HG03103 (cell line): Measurements from ENCODE around the gene TST.

ENCODE experiments used
- ATAC-seq: cut with Tn5 transposase; IDR thresholded peaks from one replicate; pipeline ENCODE4 v1.9.1; 2021; ENCODE audit warnings: low read depth; ENCODE audit not compliant: unreplicated experiment

Gene TST

DNA sequence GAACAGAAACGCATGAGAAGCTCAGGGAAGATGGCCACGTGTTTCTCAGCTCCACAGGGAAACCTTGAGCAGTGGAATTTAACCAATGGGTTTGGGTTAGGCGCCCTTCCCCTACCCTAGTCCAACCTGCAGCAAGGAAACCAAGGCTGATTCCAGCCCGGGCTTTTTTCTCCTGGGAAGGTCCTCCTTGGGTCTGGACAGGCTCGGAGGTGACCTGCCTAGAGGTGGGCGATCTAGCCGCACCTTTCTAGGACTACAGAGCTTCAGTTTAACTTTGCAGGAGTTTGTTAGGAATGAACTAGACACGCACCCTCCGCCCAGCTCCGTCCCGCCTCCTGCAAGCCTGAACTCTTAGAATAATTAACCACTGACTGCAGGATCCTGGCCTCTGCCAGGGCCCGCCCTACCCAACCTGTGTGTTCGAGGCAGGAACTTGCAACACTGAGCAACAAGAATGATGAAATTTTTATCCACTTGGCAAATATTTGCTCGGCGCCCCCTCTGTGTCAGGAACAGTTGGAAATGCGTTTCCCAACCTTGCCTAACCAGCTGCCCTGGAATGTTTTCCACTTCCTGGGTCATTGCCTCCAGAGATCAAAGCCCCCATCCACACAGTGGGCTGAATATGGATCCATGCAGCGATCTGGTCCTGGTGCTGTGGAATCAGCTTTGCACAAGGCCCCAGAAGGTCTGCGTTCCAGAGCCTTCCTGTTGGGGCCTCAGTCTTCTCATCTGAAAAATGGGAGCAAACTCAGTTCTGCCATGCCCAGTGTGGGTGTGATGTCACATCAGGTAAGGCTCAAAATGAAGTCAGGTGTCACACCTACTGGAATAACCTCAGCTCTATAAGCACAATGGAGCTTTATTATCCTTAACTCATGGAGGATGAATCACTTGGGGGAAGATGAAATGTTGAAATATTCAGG is 13.6 kb upstream of the TST start:
- ATAC-seq = no peak

- ATAC-seq = no peak
Measured at GRCh38 chr22:37032134-37032534, 12.9 kb upstream of the TST start.

DNA sequence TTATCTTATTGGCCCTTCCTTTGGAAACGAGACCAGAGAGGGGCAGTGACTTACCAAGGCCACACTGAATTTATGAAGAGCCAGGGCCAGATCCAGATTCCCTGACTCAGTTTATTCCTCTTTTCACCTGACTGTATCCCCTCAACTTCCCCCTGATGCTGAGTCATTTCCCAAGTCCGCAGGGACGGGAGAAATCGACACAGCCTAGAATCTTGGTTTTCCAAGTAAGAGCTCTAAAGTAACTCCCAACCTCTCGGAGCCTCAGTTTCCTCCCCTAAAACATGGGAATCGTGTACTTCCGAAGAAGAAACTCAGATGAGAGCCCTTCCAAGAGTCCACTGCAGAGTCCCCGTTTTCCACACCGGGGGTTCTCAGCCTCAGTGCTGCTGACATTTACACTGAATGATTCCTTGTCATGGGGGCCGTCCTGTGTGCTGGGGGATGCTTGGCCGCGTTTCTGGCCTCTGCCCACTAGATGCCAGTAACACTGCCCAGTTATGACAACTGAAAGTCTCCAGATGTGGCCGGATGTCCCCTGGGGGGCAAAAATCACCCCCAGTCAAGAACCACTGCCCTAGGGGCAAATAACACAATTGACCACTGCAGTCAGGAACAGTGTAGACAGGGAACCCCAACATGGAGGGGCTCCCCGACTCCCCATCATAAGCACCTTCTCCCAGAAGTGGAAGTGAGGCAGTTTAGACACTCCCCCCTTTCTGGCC is 11.5 kb upstream of the TST start:
- ATAC-seq = no peak

- no peak for ATAC-seq
Measured at GRCh38 chr22:37028692-37029674, 9.7 kb upstream of the TST start.

GRCh38 chr22:37027556-37027955 is 8.3 kb upstream of the TST start:
- no peak for ATAC-seq

- ATAC-seq = no peak
Measured at GRCh38 chr22:37026325-37026724, 7.1 kb upstream of the TST start.

GRCh38 chr22:37025500-37026070 is 6.3 kb upstream of the TST start:
- ATAC-seq = no peak

DNA sequence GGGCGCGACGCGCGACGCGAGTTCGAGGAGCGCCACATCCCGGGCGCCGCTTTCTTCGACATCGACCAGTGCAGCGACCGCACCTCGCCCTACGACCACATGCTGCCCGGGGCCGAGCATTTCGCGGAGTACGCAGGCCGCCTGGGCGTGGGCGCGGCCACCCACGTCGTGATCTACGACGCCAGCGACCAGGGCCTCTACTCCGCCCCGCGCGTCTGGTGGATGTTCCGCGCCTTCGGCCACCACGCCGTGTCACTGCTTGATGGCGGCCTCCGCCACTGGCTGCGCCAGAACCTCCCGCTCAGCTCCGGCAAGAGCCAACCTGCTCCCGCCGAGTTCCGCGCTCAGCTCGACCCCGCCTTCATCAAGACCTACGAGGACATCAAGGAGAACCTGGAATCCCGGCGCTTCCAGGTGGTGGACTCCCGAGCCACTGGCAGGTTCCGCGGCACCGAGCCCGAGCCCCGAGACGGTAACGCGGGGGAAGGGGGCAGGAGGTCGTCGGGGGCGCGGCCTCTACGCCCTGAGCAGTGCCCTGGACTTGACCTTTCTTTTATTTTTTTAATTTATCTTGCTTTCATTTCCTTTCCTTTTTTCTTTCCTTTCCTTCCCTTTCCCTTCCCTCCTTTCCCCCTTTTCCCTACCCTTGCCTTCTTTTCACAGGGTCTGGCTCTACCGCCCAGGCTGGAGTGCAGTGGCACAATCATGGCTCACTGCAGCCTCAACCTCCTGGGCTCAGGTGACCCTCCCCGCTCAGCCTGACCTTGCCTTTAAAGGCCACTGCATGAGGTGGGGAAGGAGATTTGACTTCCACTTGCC is 5.3 kb upstream of the TST start:
- ATAC-seq = no peak

GRCh38 chr22:37023743-37024338 is 4.6 kb upstream of the TST start:
- ATAC-seq = no peak

- no peak for ATAC-seq
Measured at GRCh38 chr22:37022483-37023337, 3.5 kb upstream of the TST start.

- ATAC-seq = no peak
Measured at GRCh38 chr22:37021710-37022482, 2.6 kb upstream of the TST start.

DNA sequence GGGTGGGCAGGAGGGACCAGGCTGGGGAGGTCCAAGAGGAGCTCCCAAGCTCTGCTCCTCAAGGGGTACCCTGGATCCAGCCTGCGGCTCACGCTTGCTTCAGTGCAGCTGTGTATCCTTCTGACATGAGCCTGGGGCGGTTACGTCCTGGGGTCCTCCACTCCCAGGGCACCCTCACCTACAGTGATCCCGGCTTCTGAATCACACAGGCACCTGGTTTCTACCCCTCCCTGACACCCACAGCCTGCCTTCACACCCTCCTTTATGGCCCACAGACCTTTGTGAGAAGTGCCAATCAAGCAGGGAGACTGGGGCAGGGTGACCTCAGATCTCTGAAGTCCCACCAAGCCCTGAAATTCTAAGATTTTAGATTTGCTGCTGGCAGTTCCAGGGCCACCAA is 1.8 kb upstream of the TST start:
- no peak for ATAC-seq

DNA sequence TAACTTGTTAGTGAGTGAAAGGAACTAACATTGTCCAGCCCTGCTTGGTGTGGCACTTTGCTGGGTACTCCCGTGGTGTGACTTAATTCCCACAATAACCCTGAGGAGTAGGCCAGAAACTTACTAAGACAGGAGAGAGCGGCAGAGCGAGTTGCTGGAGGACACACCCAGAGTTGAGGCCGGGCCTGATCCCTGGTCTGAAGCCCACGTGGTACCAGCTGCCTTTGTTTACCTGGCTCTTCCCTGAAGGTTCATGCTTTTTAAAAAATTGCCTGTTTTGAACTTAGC is 889 bp upstream of the TST start:
- no peak for ATAC-seq

GRCh38 chr22:37018815-37019308 is 385 bp downstream of the TST start:
- peak; percentile 25 for ATAC-seq

GRCh38 chr22:37018086-37018814 is 997 bp downstream of the TST start:
- ATAC-seq = no peak

DNA sequence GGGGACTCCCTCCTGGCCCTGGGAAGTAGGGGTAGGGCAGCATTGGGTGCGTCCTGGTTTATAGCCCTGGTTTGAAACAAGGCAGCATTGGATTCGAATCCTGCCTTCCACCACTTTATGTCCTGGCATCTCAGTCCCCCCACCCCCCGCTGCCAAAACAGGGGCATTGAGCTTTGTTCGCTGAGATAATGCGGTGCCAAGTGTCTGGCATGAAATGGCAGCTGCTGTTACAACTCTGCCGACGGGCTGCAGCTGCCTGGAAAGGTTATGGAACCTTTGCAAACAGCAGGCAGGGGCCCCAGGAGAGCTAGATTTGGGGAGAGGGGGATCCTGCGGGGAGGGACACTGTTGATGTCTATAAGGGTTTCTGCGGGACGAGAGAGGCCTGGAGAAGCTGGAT is 1.9 kb downstream of the TST start:
- ATAC-seq = no peak
